GM15510 (cell line): ENCODE measurements around the gene HNRNPM.

Experiments used
- POLR2A ChIP-seq: IDR thresholded peaks from 3 replicates; pipeline ENCODE4 v1.6.1; 2011; ENCODE audit warnings: borderline replicate concordance; ENCODE audit not compliant: insufficient read length; ENCODE audit errors: extremely low read depth

Gene HNRNPM

DNA sequence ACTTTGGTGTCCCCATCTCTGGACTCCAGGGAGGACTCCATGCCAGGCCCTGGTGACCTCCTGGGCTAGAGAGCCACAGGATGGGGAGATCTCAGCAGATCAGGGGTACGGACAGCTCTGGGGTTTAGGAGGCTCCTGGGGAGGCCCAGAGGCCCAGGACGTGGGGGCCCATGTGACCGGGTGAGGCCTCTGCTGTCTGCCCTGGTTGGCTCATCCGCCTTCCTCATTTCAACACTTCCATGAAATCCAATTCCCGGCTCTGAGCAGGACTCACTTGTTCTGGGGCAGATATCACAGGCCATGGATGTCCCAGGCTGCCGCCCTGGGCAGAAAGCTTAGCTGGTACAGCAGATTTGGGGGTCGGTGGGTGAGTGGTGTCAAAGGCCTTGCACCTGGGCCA is 58.7 kb downstream of the HNRNPM start:
- TF ChIP-seq POLR2A = no peak

- TF ChIP-seq POLR2A = no peak
These were observed 59.4 kb downstream of the HNRNPM start for GRCh38 chr19:8504171-8504570.

DNA sequence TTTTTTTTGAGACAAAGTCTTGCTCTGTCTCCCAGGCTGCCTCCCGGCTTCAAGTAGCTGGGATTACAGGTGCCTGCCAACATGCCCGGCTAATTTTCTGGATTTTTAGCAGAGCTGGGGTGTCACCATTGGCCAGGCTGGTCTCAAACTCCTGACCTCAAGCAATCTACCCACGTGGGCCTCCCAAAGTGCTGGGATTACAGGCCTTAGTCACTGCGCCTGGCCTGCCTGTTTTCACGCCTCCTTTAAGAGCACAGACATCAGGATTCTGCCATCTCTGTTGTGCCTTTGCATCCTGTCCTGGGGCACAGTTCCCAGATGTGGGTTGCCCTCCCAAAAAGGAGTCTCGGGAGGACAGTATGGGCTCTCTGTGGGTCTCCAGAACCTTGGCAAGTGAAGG is 60.1 kb downstream of the HNRNPM start:
- TF ChIP-seq POLR2A = no peak

DNA sequence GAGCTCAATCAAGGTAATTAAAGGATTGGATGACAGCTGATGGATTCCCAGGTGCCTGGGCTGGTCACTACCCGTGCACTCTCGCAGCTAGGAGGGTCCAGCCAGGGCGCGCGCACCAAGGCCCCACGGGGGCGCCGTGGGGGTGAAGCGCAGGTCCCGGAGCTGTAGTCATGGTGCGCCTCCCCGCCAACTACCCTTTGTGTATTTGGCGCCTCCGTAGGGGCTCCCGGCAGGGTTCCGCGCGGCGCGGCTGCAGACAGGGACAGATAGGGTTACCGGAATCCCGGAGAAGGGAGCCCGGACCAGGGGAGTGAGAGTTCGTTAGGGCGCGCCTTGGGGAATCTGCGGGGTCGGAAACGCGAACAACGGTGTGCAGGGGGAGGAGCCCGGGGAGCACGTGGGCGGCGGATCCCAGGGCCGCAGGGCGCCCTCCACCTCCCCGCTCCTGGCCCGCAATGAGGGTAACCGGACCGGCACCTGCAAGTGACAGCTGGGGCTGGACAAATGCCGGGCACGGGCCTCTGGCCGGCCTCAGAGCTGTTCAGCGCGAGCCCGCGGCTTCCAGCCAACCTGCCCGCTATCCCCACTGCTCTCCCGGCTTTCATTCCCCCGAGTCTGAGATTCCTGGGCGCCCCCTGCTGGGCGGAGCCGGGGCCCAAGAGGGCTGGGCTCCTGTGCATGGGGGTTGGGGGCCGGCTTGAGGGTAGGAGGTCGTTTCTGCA is 61.1 kb downstream of the HNRNPM start:
- TF ChIP-seq POLR2A = peak; percentile 17

- TF ChIP-seq POLR2A = no peak
These were observed 61.7 kb downstream of the HNRNPM start for GRCh38 chr19:8506402-8506957.

- TF ChIP-seq POLR2A = no peak
These were observed 65.9 kb downstream of the HNRNPM start for GRCh38 chr19:8510589-8511115.

GRCh38 chr19:8511573-8512101 is 66.9 kb downstream of the HNRNPM start:
- no peak for TF ChIP-seq POLR2A

DNA sequence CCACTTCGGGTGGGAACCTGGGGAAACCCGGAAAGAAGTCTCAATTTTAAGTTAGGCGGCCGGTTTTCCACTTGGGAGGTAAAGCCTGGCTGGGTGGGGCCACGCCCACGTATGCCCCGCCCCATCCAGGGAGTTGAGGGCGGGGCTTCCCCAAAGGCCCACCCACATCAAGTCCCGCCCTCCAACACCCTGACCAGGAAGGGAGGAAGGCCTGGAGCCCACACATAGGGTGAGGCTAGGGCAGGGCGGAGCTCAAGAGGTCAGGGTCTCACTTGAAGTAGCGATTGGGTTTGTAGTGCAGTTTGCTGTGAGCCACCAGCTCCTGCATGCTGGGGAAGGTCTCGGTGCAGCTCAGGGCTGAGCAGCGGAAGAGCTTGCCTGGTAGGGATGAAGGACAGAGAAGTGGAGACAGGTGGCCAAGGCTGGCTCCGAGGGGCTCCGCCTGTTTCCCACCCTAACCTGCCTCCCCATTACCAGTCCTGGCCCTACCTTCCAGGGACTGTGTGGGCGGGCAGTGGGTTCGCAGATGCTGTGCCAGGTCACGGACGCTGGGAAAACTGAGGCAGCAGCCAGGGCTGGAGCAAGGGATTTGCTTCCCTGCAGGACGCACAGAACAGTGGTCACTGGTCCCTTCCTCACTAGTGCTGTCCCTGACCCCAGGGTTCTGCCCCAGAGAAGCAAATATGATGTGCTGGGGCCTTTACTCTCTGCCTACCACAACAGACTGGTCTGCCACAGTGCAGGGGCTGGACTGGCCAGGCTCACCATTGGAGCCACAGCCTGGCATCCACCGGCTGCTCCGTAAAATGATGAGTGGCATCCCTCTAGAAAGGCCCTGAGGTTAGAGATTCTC is 67.6 kb downstream of the HNRNPM start:
- no peak for TF ChIP-seq POLR2A

- no peak for TF ChIP-seq POLR2A
These were observed 68.4 kb downstream of the HNRNPM start for GRCh38 chr19:8513036-8513686.

DNA sequence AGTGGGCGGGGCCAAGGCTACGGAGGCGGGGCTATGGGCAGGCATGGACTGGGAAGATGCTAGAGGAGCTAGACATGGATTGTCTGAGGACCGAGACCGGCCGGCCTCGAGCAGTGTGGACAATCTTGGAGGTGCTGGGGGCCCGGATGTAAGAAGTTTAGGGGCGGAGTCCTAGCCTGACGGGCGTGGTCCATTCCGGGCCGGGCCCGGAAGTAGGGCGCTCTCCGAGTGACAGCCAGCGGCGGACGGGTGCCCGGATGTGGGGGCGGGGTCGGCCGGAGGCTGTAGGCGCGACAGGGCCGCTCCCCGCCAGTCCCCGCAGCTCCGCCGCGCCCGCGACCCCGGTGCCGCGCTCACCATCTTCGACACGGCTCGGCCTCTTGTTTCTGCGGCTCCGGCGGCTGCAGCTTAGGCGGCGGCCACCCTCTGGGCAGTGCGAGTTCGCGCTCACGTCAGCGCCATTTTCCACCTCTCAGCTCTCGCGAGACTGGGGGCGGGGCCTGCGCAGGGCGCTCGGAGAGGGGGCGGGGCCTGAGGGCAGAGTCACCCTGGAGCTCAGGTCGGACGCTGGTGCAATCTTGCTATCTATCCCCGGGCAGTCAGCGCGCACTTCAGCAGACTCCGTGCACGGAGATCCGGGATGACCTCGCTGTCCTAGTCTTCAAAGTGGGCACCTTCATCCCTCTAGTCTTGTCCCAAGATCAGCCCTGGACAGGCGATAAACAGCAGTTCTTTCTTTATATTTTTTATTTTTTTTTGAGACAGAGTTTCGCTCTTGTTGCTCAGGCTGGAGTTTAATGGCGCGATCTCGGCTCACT is 69.1 kb downstream of the HNRNPM start, which contains the start of gene ZNF414:
Gene ZNF414 (minus strand): TSS at position 481 of the 818 bp plus-strand sequence. CDS start 121 bp downstream, at position 360.
- TF ChIP-seq POLR2A = peak; percentile 90

- TF ChIP-seq POLR2A = no peak
These were observed 70.5 kb downstream of the HNRNPM start for GRCh38 chr19:8515317-8515716.

DNA sequence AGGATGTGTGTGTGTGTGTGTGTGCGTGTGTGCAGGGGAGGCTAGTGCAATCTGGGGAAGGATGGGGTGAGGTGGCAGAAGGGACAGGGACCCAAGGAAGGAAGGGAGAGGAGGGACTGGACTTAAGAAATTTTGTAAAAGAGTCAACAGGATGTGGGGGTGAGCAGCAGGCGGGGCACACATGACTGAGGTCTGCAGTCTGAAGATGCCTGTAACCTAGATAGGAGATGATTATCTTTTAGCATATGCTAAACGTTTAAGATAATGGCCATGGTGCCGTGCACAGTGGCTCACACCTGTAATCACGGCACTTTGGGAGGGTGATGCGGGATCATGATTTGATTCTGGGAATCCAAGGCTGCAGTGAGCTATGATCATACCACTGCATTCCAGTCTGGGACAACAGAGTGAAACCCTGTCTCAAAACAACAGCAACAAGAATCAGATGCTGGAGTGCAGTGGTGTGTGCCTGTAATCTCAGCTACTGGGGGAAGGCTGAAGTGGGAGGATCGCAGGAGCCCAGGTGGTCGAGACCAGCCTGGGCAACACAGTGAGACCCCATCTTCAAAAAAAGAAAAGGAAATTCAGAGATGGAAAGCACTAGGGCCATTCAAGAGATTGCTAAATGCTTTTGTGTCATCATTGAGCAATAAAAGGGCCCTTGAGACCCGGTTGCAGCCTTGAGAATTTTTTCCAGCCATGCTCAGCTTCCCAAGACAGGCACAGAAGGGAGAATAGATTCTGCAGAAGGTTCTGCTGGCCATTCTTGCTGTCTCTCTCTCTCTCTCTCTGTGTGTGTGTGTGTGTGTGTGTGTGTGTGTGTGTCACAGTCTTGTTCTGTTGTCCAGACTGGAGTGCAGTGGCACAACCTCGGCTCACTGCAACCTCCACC is 73.0 kb downstream of the HNRNPM start:
- TF ChIP-seq POLR2A = no peak

GRCh38 chr19:8518536-8518935 is 73.8 kb downstream of the HNRNPM start:
- TF ChIP-seq POLR2A = no peak
